Activated CD8-positive, alpha-beta memory T cell treated with anti-CD3 and anti-CD28 coated beads, Interleukin-2, amount 10 ng/mL, durations not matched to agents 7 days and 5 days (primary cell): ENCODE data around the gene ERG. TPM values are rescaled to one million over a fixed set of nuclear protein-coding genes. Genes with fewer than 3 reads are reported as not detected.
A peak's percentile ranks its signal among the peaks of the same experiment; 100 is the strongest.

Experiments
- ATAC-seq: fragments of 150-1000 bp; cut with Tn5 transposase; one replicate; pipeline ENCODE4 v1.10.0; 2021; ENCODE audit warnings: moderate library complexity
- CTCF ChIA-PET: fragments of 350-600 bp; sonication (Branson Sonifier 250); formaldehyde crosslinking; loops from one replicate; lab custom pipeline; 2021; ENCODE audit warnings: antibody characterized with exemption; lab: Charles Lee
- DNase-seq: peaks from one replicate; pipeline ENCODE4 v3.0.0-alpha.2; 2020
- H3K27ac Mint-ChIP-seq: one replicate; pipeline ENCODE4 v1.8.0; 2021; ENCODE audit warnings: mild to moderate bottlenecking, mixed read lengths
- H3K27me3 Mint-ChIP-seq: one replicate; pipeline ENCODE4 v1.8.0; 2021; ENCODE audit warnings: mixed read lengths
- H3K36me3 Mint-ChIP-seq: one replicate; pipeline ENCODE4 v1.8.0; 2021; ENCODE audit warnings: mild to moderate bottlenecking, mixed read lengths
- H3K4me1 Mint-ChIP-seq: one replicate; pipeline ENCODE4 v1.8.0; 2021; ENCODE audit warnings: mixed read lengths
- H3K4me3 Mint-ChIP-seq: one replicate; pipeline ENCODE4 v1.8.0; 2021; ENCODE audit warnings: mild to moderate bottlenecking, moderate library complexity, mixed read lengths
- H3K9me3 Mint-ChIP-seq: one replicate; pipeline ENCODE4 v1.8.0; 2022; ENCODE audit warnings: low read depth, mixed read lengths
- total RNA-seq, 2 experiments: library from RNA; stranded (reverse); gene quantifications; one replicate each; pipeline ENCODE4 v1.2.3, GENCODE V29; 2021

The ERG gene
- total RNA-seq, 2 experiments from 2014 or later, result not detected

- Mint-ChIP-seq H3K36me3 (no peaks in the 10 kb centered on the region), H3K4me3 (no peak overlapping the region), H3K4me1 (peaks cover 8% of the 10 kb centered on the region), H3K9me3 (no peaks in the 10 kb centered on the region), H3K27me3 (peaks cover 16% of the 10 kb centered on the region), H3K27ac (no peak overlapping the region)
- no peak for ATAC-seq
- CTCF ChIA-PET, result no interaction called here
- DNase-seq, result no peak
These were observed 12.9 kb upstream of the ERG start for GRCh38 chr21:38511198-38511597.

GRCh38 chr21:38507374-38507942 is 9.2 kb upstream of the ERG start:
- CTCF ChIA-PET, result no interaction called here
- Mint-ChIP-seq H3K27me3 (peaks cover 12% of the 10 kb centered on the region), H3K9me3 (no peaks in the 10 kb centered on the region), H3K27ac (no peak overlapping the region), H3K36me3 (no peaks in the 10 kb centered on the region), H3K4me1 (peaks cover 8% of the 10 kb centered on the region), H3K4me3 (no peak overlapping the region)
- ATAC-seq, result no peak
- DNase-seq, result no peak

DNA sequence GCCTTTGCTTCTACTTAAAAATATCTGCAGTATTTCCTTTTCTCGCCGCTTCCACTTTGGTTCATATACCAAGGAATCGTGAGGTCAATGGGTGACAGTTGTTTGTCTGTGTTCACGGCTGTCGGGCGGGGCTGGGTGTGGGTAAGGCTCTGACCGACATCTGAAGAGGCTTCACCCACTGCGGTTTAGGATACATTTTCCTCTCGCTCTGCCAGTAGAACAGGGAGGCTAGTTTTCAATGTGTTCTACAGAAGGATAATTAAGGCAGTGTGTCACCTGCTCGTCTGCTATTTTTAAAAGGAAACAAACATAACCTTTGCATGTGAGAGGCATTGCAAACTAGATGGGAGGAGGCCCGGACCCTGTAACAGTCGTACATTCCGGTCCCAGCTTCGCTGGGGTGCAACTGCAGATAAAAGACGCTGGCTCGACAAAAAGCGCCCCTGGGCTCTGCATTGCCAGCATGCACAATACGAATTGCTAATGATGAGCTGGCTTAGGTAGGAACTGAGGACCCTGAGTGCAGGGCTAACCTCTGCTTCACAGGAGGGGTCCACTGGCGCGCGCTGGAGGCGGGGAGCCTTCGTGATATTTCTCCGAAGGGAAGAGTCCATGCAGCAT is 8.5 kb upstream of the ERG start:
- no peak overlapping the region for H3K27ac Mint-ChIP-seq
- no peak for DNase-seq
- H3K36me3 Mint-ChIP-seq, result no peaks in the 10 kb centered on the region

GRCh38 chr21:38505654-38506523 is 7.6 kb upstream of the ERG start:
- H3K9me3 Mint-ChIP-seq, result no peaks in the 10 kb centered on the region
- no peak for DNase-seq
- no peak for ATAC-seq
- no peak overlapping the region for H3K4me3 Mint-ChIP-seq
- peaks cover 12% of the 10 kb centered on the region for H3K27me3 Mint-ChIP-seq
- peaks cover 8% of the 10 kb centered on the region for H3K4me1 Mint-ChIP-seq
- no peak overlapping the region for H3K27ac Mint-ChIP-seq
- no peaks in the 10 kb centered on the region for H3K36me3 Mint-ChIP-seq
- CTCF ChIA-PET, result interaction anchor here (0.6 kb wide), 1 partner anchor 677 kb away, joined by 3 read pairs; the partner anchor contains the start of gene PSMG1

More for the DNA sequence above, 8.5 kb upstream of the ERG start:
- H3K27me3 Mint-ChIP-seq, result peaks cover 12% of the 10 kb centered on the region
- H3K4me1 Mint-ChIP-seq, result peaks cover 8% of the 10 kb centered on the region
- CTCF ChIA-PET, result no interaction called here
- H3K9me3 Mint-ChIP-seq, result no peaks in the 10 kb centered on the region
- no peak overlapping the region for H3K4me3 Mint-ChIP-seq
- peak; percentile 27 for ATAC-seq

GRCh38 chr21:38504066-38504465 is 5.8 kb upstream of the ERG start:
- CTCF ChIA-PET, result no interaction called here
- DNase-seq, result no peak
- peaks cover 22% of the 10 kb centered on the region for H3K27me3 Mint-ChIP-seq
- H3K4me3 Mint-ChIP-seq, result no peak overlapping the region
- ATAC-seq, result no peak
- H3K9me3 Mint-ChIP-seq, result no peaks in the 10 kb centered on the region
- no peaks in the 10 kb centered on the region for H3K36me3 Mint-ChIP-seq
- peaks cover 8% of the 10 kb centered on the region for H3K4me1 Mint-ChIP-seq
- H3K27ac Mint-ChIP-seq, result no peak overlapping the region

GRCh38 chr21:38503583-38503982 is 5.3 kb upstream of the ERG start:
- Mint-ChIP-seq H3K27me3 (peaks cover 26% of the 10 kb centered on the region), H3K9me3 (no peaks in the 10 kb centered on the region)
- CTCF ChIA-PET, result no interaction called here

GRCh38 chr21:38500073-38500472 is 1.8 kb upstream of the ERG start:
- Mint-ChIP-seq H3K36me3 (no peaks in the 10 kb centered on the region), H3K27ac (no peak overlapping the region), H3K4me1 (no peaks in the 10 kb centered on the region), H3K9me3 (no peaks in the 10 kb centered on the region), H3K4me3 (no peak overlapping the region), H3K27me3 (peaks cover 46% of the 10 kb centered on the region)
- CTCF ChIA-PET, result no interaction called here
- ATAC-seq (no peak), DNase-seq (no peak)

More at GRCh38 chr21:38503583-38503982, 5.3 kb upstream of the ERG start:
- DNase-seq (no peak), ATAC-seq (no peak)
- Mint-ChIP-seq H3K4me1 (peaks cover 8% of the 10 kb centered on the region), H3K27ac (no peak overlapping the region), H3K36me3 (no peaks in the 10 kb centered on the region), H3K4me3 (no peak overlapping the region)

DNA sequence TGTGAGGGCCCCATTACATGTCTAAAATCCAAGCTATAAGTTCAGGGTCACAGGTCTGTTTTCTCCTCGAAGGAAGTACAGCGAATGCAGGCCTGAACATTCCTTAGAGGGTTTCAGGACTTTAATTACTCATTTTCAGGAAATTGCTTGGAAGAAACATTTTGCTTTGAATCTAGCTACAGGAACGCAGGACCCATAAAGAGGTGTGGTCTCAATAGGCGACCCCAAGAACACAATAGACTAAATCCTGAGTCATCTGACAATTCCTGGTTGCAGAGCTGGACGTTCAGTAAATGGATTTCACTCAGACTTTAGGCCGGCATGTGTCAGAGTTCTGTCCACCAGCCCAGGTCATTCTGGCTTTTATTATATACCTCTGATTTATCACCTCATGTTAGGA is 1.0 kb upstream of the ERG start:
- Mint-ChIP-seq H3K4me3 (no peak overlapping the region), H3K27me3 (peaks cover 54% of the 10 kb centered on the region), H3K4me1 (no peaks in the 10 kb centered on the region), H3K36me3 (no peaks in the 10 kb centered on the region), H3K9me3 (no peaks in the 10 kb centered on the region), H3K27ac (no peak overlapping the region)
- no peak for ATAC-seq
- no peak for DNase-seq
- CTCF ChIA-PET, result no interaction called here

DNA sequence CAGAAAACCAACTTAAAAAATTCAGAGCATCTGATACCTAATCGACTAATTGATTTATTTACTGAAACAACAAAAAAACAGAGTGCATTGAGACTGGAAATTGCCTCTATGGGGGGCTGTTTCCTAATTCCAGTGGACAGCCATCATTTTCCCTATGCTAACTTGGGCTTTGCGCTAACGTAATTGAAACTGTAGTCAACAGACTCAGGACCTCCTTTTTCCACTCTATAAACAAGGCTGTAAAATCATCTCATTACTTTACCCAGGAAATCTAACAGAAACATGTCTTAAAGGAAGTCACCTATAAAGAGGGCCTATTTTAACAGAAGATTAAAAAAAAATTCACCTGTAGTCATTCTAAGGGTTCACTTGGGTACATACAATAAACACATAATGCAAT is 2.1 kb downstream of the ERG start:
- no peaks in the 10 kb centered on the region for H3K9me3 Mint-ChIP-seq
- no peak for ATAC-seq
- H3K4me1 Mint-ChIP-seq, result no peaks in the 10 kb centered on the region
- no peak overlapping the region for H3K27ac Mint-ChIP-seq
- peaks cover 73% of the 10 kb centered on the region for H3K27me3 Mint-ChIP-seq
- no peak for DNase-seq
- no peak overlapping the region for H3K4me3 Mint-ChIP-seq
- H3K36me3 Mint-ChIP-seq, result no peaks in the 10 kb centered on the region
- CTCF ChIA-PET, result no interaction called here

- Mint-ChIP-seq H3K27me3 (peaks cover 74% of the 10 kb centered on the region), H3K4me1 (no peaks in the 10 kb centered on the region), H3K9me3 (no peaks in the 10 kb centered on the region), H3K36me3 (no peaks in the 10 kb centered on the region), H3K4me3 (no peak overlapping the region), H3K27ac (no peak overlapping the region)
- no peak for DNase-seq
- CTCF ChIA-PET, result no interaction called here
- no peak for ATAC-seq
These were observed 2.6 kb downstream of the ERG start for GRCh38 chr21:38495696-38496095.

- CTCF ChIA-PET, result no interaction called here
- Mint-ChIP-seq H3K27ac (no peak overlapping the region), H3K4me3 (no peak overlapping the region), H3K4me1 (no peaks in the 10 kb centered on the region), H3K36me3 (no peaks in the 10 kb centered on the region), H3K27me3 (peaks cover 72% of the 10 kb centered on the region), H3K9me3 (no peaks in the 10 kb centered on the region)
- ATAC-seq, result no peak
- no peak for DNase-seq
These were observed 3.0 kb downstream of the ERG start for GRCh38 chr21:38495242-38495641.

DNA sequence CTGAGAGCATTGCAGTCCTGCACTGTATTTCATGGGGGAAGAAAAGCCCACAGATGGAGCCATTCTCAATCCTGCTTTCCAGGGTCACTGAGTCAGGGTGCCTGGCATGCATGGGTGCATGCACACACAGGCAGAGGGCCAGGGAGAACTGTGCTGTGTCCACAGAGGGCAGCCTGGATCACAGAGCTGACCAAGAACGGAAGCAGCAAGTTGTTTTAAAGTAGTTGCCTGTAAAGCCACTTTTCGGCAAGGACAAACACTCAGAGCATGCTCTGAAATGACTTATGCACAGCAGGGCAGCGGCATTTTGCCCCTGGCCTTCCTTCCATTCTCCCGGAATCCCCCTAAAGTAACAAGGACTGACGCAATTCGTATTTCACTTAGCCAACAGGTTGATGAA is 3.6 kb downstream of the ERG start:
- ATAC-seq (no peak), DNase-seq (no peak)
- Mint-ChIP-seq H3K27ac (no peak overlapping the region), H3K36me3 (no peaks in the 10 kb centered on the region), H3K4me3 (no peak overlapping the region), H3K9me3 (no peaks in the 10 kb centered on the region), H3K4me1 (no peaks in the 10 kb centered on the region), H3K27me3 (peaks cover 68% of the 10 kb centered on the region)
- CTCF ChIA-PET, result no interaction called here

GRCh38 chr21:38494251-38494642 is 4.0 kb downstream of the ERG start:
- H3K4me1 Mint-ChIP-seq, result no peaks in the 10 kb centered on the region
- H3K27me3 Mint-ChIP-seq, result peaks cover 66% of the 10 kb centered on the region
- no peaks in the 10 kb centered on the region for H3K36me3 Mint-ChIP-seq

More at GRCh38 chr21:38494251-38494642, 4.0 kb downstream of the ERG start:
- DNase-seq, result no peak
- Mint-ChIP-seq H3K4me3 (no peak overlapping the region), H3K9me3 (no peaks in the 10 kb centered on the region), H3K27ac (no peak overlapping the region)
- CTCF ChIA-PET, result no interaction called here
- no peak for ATAC-seq
